Spinal cord (tissue), 10 donors: ENCODE results near the gene UBE2J1. TPM values are rescaled to one million over a fixed set of nuclear protein-coding genes. Genes with fewer than 3 reads are reported as not detected.
"Not testable (repeated sequence)": the region's sequence is repeated elsewhere in the genome, so short reads cannot be mapped to it uniquely, and the experiment has no call there.

Experiments used
- DNase-seq, 6 donors: peaks; one replicate each; pipeline versions ENCODE4 v3.0.0 to v3.0.0-alpha.2; 2013 to 2015; ENCODE audit warnings: low spot score in 6 of 6, low read depth in 4 of 6
- H3K27ac ChIP-seq: one replicate; pipeline ENCODE4 v1.5.1; 2013; ENCODE audit warnings: low read depth, low read length, control low read depth
- H3K27me3 ChIP-seq: one replicate; pipeline ENCODE4 v1.6.1; 2013; ENCODE audit warnings: low read length; ENCODE audit not compliant: control insufficient read depth, insufficient read depth
- H3K36me3 ChIP-seq: one replicate; pipeline ENCODE4 v1.6.1; 2013; ENCODE audit warnings: low read length; ENCODE audit not compliant: control insufficient read depth, insufficient read depth
- H3K4me1 ChIP-seq: one replicate; pipeline ENCODE4 v1.6.1; 2013; ENCODE audit warnings: low read length; ENCODE audit not compliant: control insufficient read depth, insufficient read depth
- H3K4me3 ChIP-seq: one replicate; pipeline ENCODE4 v1.5.1; 2013; ENCODE audit warnings: low read depth, low read length, control low read depth
- H3K9me3 ChIP-seq: one replicate; pipeline ENCODE4 v1.6.1; 2013; ENCODE audit warnings: low read length; ENCODE audit not compliant: control insufficient read depth, insufficient read depth
- WGBS: methylation state at CpG from one replicate; pipeline ENCODE4 v1.1.5; 2013; ENCODE audit warnings: missing lambda C conversion rate; ENCODE audit not compliant: insufficient coverage; 5-methylcytosine and 5-hydroxymethylcytosine counted together
- long read RNA-seq, 4 donors: transcript quantifications; one replicate each; lab custom pipeline, GENCODE V29; 2026
- polyA plus RNA-seq, 2 donors: library from polyadenylated mRNA; unstranded; fragments of 120-200 nt; gene quantifications; one replicate each; pipeline ENCODE4 v1.2.1, GENCODE V29; 2013; ENCODE audit not compliant: insufficient read length in 2 of 2
- total RNA-seq, 2 donors: library from RNA; depleted of rRNA in 1 of 2; stranded (reverse); fragments of 120-200 nt in 1 of 2; fragments of >200 nt in 1 of 2; gene quantifications; one replicate each; pipeline versions ENCODE4 v1.2.3 to v1.2.4, GENCODE V29; 2013 to 2014
- donor health status: healthy.

The UBE2J1 gene, protein sequence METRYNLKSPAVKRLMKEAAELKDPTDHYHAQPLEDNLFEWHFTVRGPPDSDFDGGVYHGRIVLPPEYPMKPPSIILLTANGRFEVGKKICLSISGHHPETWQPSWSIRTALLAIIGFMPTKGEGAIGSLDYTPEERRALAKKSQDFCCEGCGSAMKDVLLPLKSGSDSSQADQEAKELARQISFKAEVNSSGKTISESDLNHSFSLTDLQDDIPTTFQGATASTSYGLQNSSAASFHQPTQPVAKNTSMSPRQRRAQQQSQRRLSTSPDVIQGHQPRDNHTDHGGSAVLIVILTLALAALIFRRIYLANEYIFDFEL
- 10 to 100 TPM; 38.1 to 48.5 TPM for total RNA-seq
- polyA plus RNA-seq = 10 to 100 TPM; 52.6 to 66.0 TPM
- long read RNA-seq, donor 1, full-length matches to known transcripts = 31 of 31 reads
- long read RNA-seq, donor 1, partial matches to known transcripts = 0 of 31 reads
- long read RNA-seq, donor 1, other reads (novel, unspliced or antisense) = 0 of 31 reads
- long read RNA-seq, donor 2, full-length matches to known transcripts = 15 of 15 reads
- long read RNA-seq, donor 2, partial matches to known transcripts = 0 of 15 reads
- long read RNA-seq, donor 2, other reads (novel, unspliced or antisense) = 0 of 15 reads
- long read RNA-seq, donor 3, full-length matches to known transcripts = 17 of 17 reads
- long read RNA-seq, donor 3, partial matches to known transcripts = 0 of 17 reads
- long read RNA-seq, donor 3, other reads (novel, unspliced or antisense) = 0 of 17 reads
- long read RNA-seq, donor 4, full-length matches to known transcripts = 22 of 29 reads
- long read RNA-seq, donor 4, partial matches to known transcripts = 7 of 29 reads
- long read RNA-seq, donor 4, other reads (novel, unspliced or antisense) = 0 of 29 reads

DNA sequence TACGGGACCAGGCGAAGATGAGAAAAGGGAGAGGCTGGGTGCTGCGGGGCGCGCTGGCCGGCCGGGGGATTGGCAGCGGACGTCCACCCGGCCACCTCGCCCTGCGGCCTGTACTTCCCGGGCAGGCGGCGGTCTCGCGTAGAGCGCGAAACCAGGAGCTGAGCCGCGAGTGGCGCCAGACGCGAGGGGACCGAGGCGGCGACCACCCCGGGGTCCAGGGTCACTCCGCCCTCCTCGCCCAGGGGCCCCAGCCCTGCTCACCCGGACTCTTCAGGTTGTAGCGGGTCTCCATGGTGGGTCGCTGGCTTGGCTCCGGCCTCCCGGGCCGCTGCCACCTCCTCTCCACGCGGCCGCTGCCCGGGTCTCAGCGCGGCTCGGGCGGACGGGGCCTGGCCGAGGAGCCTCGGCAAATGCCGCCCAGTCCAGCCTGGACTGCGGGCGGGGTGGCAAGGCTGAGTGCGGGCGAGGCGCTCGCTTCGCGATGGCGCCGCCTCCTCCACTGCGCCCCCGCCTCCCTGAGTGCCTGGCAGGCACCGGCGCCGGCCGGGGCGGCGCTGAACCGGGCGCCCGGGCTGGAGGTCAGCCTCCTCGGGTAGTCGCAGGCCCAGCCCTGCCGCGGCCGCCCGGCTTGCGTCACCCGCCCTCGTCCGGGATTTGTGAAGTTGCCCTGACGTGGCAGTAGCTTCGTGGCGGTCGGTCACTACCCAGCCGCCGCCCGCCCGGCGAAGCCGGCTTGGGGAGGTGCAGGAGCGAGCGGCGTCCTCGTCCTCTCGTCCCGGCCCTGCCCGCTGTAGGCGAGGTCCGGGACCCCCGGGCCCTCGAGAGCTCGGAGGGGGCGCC, at the start of gene UBE2J1:
Gene UBE2J1 (minus strand): TSS at position 445 of the 840 bp plus-strand sequence. CDS start 153 bp downstream, at position 292.
- peak; percentile 54 to 94 (median 76) for DNase-seq
- Histone ChIP-seq H3K27ac (peak within 1 kb of the TSS; percentile 89), H3K36me3 (no peaks in the 10 kb centered on the region), H3K4me1 (peaks cover 16% of the 10 kb centered on the region), H3K4me3 (peak within 1 kb of the TSS; percentile 76), H3K9me3 (no peaks in the 10 kb centered on the region), H3K27me3 (no peaks in the 10 kb centered on the region)
- under 1% methylated on average over 102 of the region's 102 CpGs for WGBS

DNA sequence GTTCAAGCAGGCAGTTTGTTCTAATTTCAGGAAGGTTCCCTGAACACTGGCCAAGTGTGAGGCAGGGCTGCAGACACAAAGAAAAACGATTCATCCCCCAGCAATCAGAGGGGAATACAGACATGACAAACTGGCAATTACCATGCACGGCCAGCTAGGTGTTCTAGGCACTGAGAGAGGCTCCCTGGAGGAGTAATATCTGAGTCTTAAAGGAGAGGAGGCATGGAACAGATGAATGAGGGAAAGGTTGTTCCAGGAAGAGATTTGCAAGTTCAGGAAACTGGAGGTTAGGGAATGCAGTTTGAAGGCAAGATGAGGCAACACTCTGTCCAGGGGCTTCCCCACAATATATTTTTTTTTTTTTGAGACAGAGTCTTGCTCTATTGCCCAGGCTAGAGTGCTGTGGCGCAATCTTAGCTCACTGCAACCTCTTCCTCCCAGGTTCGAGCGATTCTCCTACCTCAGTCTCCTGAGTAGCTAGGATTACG, 48.4 kb upstream of the UBE2J1 start:
- Histone ChIP-seq H3K4me3 (no peak overlapping the region), H3K27ac (no peak overlapping the region), H3K36me3 (no peaks in the 10 kb centered on the region), H3K9me3 (no peaks in the 10 kb centered on the region), H3K27me3 (no peaks in the 10 kb centered on the region), H3K4me1 (peaks cover 15% of the 10 kb centered on the region)
- DNase-seq = peak in 2 of 6 donors; percentile 14 to 49
- WGBS = 23% methylated on average over 2 of the region's 6 CpGs

DNA sequence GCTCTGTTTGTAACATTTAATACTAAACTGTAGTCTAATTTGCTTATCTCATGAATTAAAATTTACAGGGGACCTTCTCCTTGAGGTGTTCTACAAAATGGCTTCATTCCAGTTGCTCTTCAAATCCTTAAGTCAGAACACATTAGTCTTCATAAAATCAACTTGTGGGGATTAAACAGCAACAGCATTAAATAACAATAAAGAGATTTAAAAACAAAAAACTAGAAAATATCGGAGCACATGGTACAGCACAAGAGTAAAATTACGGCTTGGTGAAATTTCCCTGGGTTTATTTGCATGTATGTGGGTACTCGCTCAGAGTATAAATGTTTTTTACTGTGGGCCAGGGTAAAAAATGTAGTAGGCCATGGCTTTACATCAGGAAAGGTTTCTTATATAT, 47.5 kb upstream of the UBE2J1 start:
- 90% methylated on average over 2 of the region's 3 CpGs for WGBS
- no peak overlapping the region for H3K27ac ChIP-seq
- H3K36me3 ChIP-seq = no peaks in the 10 kb centered on the region
- DNase-seq = no peak
- H3K9me3 ChIP-seq = no peaks in the 10 kb centered on the region
- H3K27me3 ChIP-seq = no peaks in the 10 kb centered on the region
- H3K4me1 ChIP-seq = peaks cover 10% of the 10 kb centered on the region
- no peak overlapping the region for H3K4me3 ChIP-seq

DNA sequence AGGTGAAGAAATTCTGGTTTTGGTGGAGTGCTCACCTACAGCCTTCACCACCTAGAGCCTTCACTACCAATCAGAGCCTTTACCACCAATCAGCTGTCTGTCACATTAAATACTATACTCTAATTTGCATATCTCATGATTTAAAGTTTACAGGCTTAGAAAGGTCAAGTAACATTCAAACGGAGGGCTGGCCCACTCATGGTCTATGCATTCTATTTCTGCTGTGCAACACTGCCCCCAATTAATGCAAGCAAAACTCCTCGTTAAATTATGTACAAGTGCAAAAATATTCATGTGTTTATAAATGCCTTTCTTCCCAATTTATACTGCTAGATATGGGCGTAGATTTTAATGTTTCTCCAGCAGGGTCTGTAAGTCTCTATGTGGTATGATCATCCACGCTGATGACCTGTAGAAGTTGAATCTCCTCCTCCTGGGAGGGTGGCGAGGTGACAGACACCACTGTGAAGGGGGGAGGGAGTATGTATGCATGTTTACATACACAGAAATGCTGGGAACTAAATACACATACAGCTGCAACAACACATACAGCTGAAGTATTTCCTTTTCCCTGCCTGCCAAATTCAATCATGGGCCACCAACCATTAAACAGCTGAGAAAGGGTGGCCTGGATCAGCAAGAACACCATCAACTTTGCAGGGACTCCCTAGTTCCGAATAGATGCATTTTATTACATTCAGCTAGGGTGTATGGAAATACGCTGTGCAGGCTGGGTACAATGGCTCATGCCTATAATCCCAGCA, 46.4 kb upstream of the UBE2J1 start:
- H3K36me3 ChIP-seq = no peaks in the 10 kb centered on the region
- peaks cover 10% of the 10 kb centered on the region for H3K4me1 ChIP-seq
- 80% methylated on average over 1 of the region's 7 CpGs for WGBS
- no peak overlapping the region for H3K27ac ChIP-seq
- H3K4me3 ChIP-seq = no peak overlapping the region
- H3K27me3 ChIP-seq = no peaks in the 10 kb centered on the region
- peak in 1 of 6 donors; percentile 23 for DNase-seq
- H3K9me3 ChIP-seq = no peaks in the 10 kb centered on the region

DNA sequence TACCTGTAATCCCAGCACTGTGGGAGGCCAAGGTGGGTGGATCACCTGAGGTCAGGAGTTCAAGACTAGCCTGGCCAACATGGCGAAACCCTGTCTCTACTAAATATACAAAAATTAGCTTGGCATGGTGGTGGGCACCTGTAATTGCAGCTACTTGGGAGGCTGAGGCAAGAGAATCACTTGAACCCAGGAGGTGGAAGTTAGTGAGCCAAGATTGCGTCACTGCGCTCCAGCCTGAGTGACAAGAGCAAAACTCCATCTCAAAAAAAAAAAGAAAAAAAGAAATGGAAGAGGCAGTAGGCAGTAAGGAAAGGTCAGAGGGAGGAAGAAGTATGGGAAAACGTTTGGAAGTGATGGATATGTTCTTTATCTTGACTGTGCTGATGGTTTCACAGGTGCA, 45.4 kb upstream of the UBE2J1 start:
- not testable (repeated sequence) for H3K4me3 ChIP-seq, H3K27ac ChIP-seq, H3K9me3 ChIP-seq, H3K27me3 ChIP-seq, H3K36me3 ChIP-seq, DNase-seq
- 88% methylated on average over 1 of the region's 4 CpGs for WGBS
- H3K4me1 ChIP-seq = peaks cover 10% of the 10 kb centered on the region

DNA sequence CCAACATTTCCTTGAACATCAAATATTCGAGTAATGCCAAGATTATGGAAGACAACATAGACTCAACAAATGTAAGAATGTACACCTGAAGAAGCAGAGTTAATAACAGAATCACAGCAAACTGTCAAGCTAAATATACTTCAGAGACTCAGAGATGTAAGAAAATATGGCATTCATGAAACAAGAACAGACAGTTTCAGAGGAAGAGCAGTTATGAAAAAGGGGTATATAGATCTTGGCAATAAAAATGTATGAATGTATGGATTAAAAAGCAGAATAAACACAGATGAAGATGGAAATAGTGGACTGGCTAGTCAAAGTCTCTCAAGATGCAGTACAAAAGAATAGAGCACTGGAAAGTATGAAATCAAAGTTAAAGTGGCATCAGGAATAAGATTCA, 41.1 kb upstream of the UBE2J1 start:
- no peak for DNase-seq
- no peaks in the 10 kb centered on the region for H3K4me1 ChIP-seq
- H3K36me3 ChIP-seq = no peaks in the 10 kb centered on the region
- no peak overlapping the region for H3K27ac ChIP-seq
- H3K9me3 ChIP-seq = peaks cover 2% of the 10 kb centered on the region
- WGBS = no CpG with 5 or more reads among the region's 1 CpG
- no peak overlapping the region for H3K4me3 ChIP-seq
- no peaks in the 10 kb centered on the region for H3K27me3 ChIP-seq

DNA sequence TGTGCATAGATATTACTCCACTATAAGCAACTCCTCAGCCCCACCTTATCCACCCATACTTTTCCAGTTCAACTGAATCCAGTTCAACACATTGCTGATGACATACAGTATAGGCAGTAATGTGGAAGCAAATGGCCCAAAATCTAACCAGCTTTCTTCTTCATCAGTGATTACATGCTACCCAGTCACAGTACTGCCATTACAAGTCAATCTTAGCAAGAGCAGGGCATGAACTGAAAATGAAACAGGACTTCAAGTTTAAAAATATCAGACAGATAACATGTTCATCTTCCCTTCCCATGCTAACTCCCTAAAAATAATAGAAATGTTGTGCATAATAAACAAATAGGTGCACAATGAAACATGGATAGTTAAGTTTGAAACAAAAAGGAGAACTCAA, 40.3 kb upstream of the UBE2J1 start:
- no peak overlapping the region for H3K27ac ChIP-seq
- H3K36me3 ChIP-seq = no peaks in the 10 kb centered on the region
- H3K9me3 ChIP-seq = peaks cover 2% of the 10 kb centered on the region
- H3K4me1 ChIP-seq = peaks cover 3% of the 10 kb centered on the region
- H3K27me3 ChIP-seq = no peaks in the 10 kb centered on the region
- DNase-seq = no peak
- no peak overlapping the region for H3K4me3 ChIP-seq

DNA sequence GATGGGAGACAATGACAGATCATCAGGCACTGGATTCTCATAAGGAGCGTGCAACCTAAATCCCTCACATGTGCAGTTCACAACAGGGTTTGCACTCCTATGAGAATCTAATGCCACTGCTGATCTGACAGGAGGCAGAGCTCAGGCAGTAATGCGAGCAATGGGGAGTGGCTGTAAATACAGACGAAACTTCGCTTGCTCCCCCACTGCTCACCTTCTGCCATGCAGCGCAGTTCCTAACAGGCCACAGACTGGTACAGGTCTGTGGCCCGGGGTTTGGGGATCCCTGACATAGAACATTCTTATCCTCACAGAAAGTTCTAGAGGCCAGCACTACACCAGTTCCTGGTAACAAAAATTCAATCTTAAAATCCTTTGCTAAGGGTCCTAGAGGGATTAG, 36.3 kb upstream of the UBE2J1 start:
- peaks cover 1% of the 10 kb centered on the region for H3K9me3 ChIP-seq
- no peak overlapping the region for H3K27ac ChIP-seq
- no peak overlapping the region for H3K4me3 ChIP-seq
- peaks cover 4% of the 10 kb centered on the region for H3K36me3 ChIP-seq
- DNase-seq = no peak
- H3K4me1 ChIP-seq = peaks cover 19% of the 10 kb centered on the region
- H3K27me3 ChIP-seq = no peaks in the 10 kb centered on the region
- WGBS = 66% methylated on average over 6 of the region's 6 CpGs
